SJSA1 (cell line): ENCODE data around the gene AMPH. TPM values are rescaled to one million over a fixed set of nuclear protein-coding genes. Genes with fewer than 3 reads are reported as not detected.

ENCODE experiments used
- DNase-seq, 2 experiments: peaks; one replicate each; pipeline ENCODE4 v3.0.0-alpha.2; 2015 to 2020; ENCODE audit warnings: low spot score in 2 of 2, low read depth in 1 of 2
- H3K27ac ChIP-seq: fragments of 250-450 bp; sonication (Bioruptor Pico); 2 replicates; pipeline ENCODE4 v1.5.1; 2020; ENCODE audit warnings: mild to moderate bottlenecking, moderate library complexity
- H3K27me3 ChIP-seq: fragments of 250-450 bp; sonication (Bioruptor Pico); replicated peaks from 2 replicates; pipeline ENCODE4 v1.5.1; 2020; ENCODE audit warnings: mild to moderate bottlenecking, moderate library complexity
- H3K36me3 ChIP-seq: fragments of 250-450 bp; sonication (Bioruptor Pico); 2 replicates; pipeline ENCODE4 v1.5.1; 2020; ENCODE audit warnings: mild to moderate bottlenecking
- H3K4me1 ChIP-seq: fragments of 250-450 bp; sonication (Bioruptor Pico); replicated peaks from 2 replicates; pipeline ENCODE4 v1.6.1; 2021; ENCODE audit warnings: mild to moderate bottlenecking
- H3K4me3 ChIP-seq: fragments of 250-450 bp; sonication (Bioruptor Pico); 2 replicates; pipeline ENCODE4 v1.5.1; 2020; ENCODE audit warnings: mild to moderate bottlenecking
- H3K9me3 ChIP-seq: fragments of 250-450 bp; sonication (Bioruptor Pico); replicated peaks from 2 replicates; pipeline ENCODE4 v1.5.1; 2020; ENCODE audit warnings: mild to moderate bottlenecking
- total RNA-seq: library from RNA; depleted of rRNA; stranded (reverse); fragments of >200 nt; shearing (Covaris generic); gene quantifications from 2 replicates; pipeline ENCODE4 v1.2.3, GENCODE V29; 2014

AMPH gene
- total RNA-seq, 1 experiment from 2014 or later: not detected

- Histone ChIP-seq H3K4me1 (no peaks in the 10 kb centered on the region), H3K9me3 (no peaks in the 10 kb centered on the region), H3K27me3 (no peaks in the 10 kb centered on the region; the same call in 1 of the 2 replicates), H3K27ac (no peak overlapping the region), H3K36me3 (no peaks in the 10 kb centered on the region), H3K4me3 (no peak overlapping the region)
- no peak for DNase-seq
Observed at GRCh38 chr7:38452681-38453108, 178.5 kb downstream of the AMPH start.

GRCh38 chr7:38451840-38452239, 179.3 kb downstream of the AMPH start:
- H3K27me3 ChIP-seq: no peaks in the 10 kb centered on the region
- H3K27ac ChIP-seq: no peak overlapping the region
- H3K4me1 ChIP-seq: no peaks in the 10 kb centered on the region
- H3K36me3 ChIP-seq: no peaks in the 10 kb centered on the region
- no peak overlapping the region for H3K4me3 ChIP-seq
- H3K9me3 ChIP-seq: no peaks in the 10 kb centered on the region
- no peak for DNase-seq

- Histone ChIP-seq H3K4me3 (no peak overlapping the region), H3K9me3 (no peaks in the 10 kb centered on the region), H3K27ac (no peak overlapping the region), H3K27me3 (no peaks in the 10 kb centered on the region), H3K4me1 (no peaks in the 10 kb centered on the region), H3K36me3 (no peaks in the 10 kb centered on the region)
- no peak for DNase-seq
Observed at GRCh38 chr7:38448584-38449234, 182.5 kb downstream of the AMPH start.

GRCh38 chr7:38448054-38448453, 183.1 kb downstream of the AMPH start:
- no peaks in the 10 kb centered on the region for H3K9me3 ChIP-seq
- H3K27me3 ChIP-seq: no peaks in the 10 kb centered on the region
- H3K4me3 ChIP-seq: no peak overlapping the region
- no peak overlapping the region for H3K27ac ChIP-seq
- H3K36me3 ChIP-seq: no peaks in the 10 kb centered on the region
- H3K4me1 ChIP-seq: no peaks in the 10 kb centered on the region
- DNase-seq: no peak

GRCh38 chr7:38438970-38439369, 192.2 kb downstream of the AMPH start:
- 0 out of 2 replicates have a peak, but pooled peaks cover 4% of the 10 kb centered on the region for H3K27me3 ChIP-seq
- DNase-seq: no peak
- no peaks in the 10 kb centered on the region for H3K36me3 ChIP-seq
- H3K4me3 ChIP-seq: no peak overlapping the region
- no peaks in the 10 kb centered on the region for H3K4me1 ChIP-seq
- H3K9me3 ChIP-seq: no peaks in the 10 kb centered on the region
- H3K27ac ChIP-seq: no peak overlapping the region

GRCh38 chr7:38432671-38433070, 198.5 kb downstream of the AMPH start:
- Histone ChIP-seq H3K4me1 (no peaks in the 10 kb centered on the region), H3K27me3 (0 out of 2 replicates have a peak, but pooled peaks cover 4% of the 10 kb centered on the region), H3K36me3 (no peaks in the 10 kb centered on the region), H3K27ac (no peak overlapping the region), H3K4me3 (no peak overlapping the region), H3K9me3 (no peaks in the 10 kb centered on the region)
- DNase-seq: no peak

GRCh38 chr7:38432080-38432479, 199.1 kb downstream of the AMPH start:
- no peaks in the 10 kb centered on the region for H3K9me3 ChIP-seq
- H3K27me3 ChIP-seq: 0 out of 2 replicates have a peak, but pooled peaks cover 4% of the 10 kb centered on the region
- no peaks in the 10 kb centered on the region for H3K36me3 ChIP-seq
- no peak overlapping the region for H3K4me3 ChIP-seq
- H3K27ac ChIP-seq: no peak overlapping the region
- H3K4me1 ChIP-seq: no peaks in the 10 kb centered on the region
- no peak for DNase-seq

- Histone ChIP-seq H3K9me3 (no peaks in the 10 kb centered on the region), H3K4me3 (no peak overlapping the region), H3K27ac (no peak overlapping the region), H3K27me3 (no peaks in the 10 kb centered on the region), H3K4me1 (no peaks in the 10 kb centered on the region), H3K36me3 (no peaks in the 10 kb centered on the region)
- no peak for DNase-seq
Observed at GRCh38 chr7:38429057-38429456, 202.1 kb downstream of the AMPH start.

GRCh38 chr7:38428041-38428440, 203.1 kb downstream of the AMPH start:
- no peak overlapping the region for H3K4me3 ChIP-seq
- no peaks in the 10 kb centered on the region for H3K27me3 ChIP-seq
- no peaks in the 10 kb centered on the region for H3K36me3 ChIP-seq
- DNase-seq: no peak
- H3K9me3 ChIP-seq: no peaks in the 10 kb centered on the region
- no peak overlapping the region for H3K27ac ChIP-seq
- no peaks in the 10 kb centered on the region for H3K4me1 ChIP-seq

GRCh38 chr7:38427279-38427955, 203.8 kb downstream of the AMPH start:
- Histone ChIP-seq H3K36me3 (no peaks in the 10 kb centered on the region), H3K4me3 (no peak overlapping the region), H3K27ac (no peak overlapping the region), H3K4me1 (no peaks in the 10 kb centered on the region), H3K27me3 (0 out of 2 replicates have a peak, but pooled peaks cover 3% of the 10 kb centered on the region), H3K9me3 (no peaks in the 10 kb centered on the region)
- no peak for DNase-seq

- Histone ChIP-seq H3K27me3 (0 out of 2 replicates have a peak, but pooled peaks cover 3% of the 10 kb centered on the region), H3K9me3 (no peaks in the 10 kb centered on the region), H3K27ac (no peak overlapping the region), H3K4me3 (no peak overlapping the region), H3K36me3 (no peaks in the 10 kb centered on the region), H3K4me1 (no peaks in the 10 kb centered on the region)
- DNase-seq: no peak
Observed at GRCh38 chr7:38425509-38425908, 205.7 kb downstream of the AMPH start.

- Histone ChIP-seq H3K27ac (no peak overlapping the region), H3K9me3 (no peaks in the 10 kb centered on the region), H3K27me3 (0 out of 2 replicates have a peak, but pooled peaks cover 3% of the 10 kb centered on the region), H3K4me1 (no peaks in the 10 kb centered on the region), H3K4me3 (no peak overlapping the region), H3K36me3 (no peaks in the 10 kb centered on the region)
- DNase-seq: no peak
Observed at GRCh38 chr7:38424750-38425463, 206.3 kb downstream of the AMPH start.

- no peak for DNase-seq
- Histone ChIP-seq H3K27me3 (0 out of 2 replicates have a peak, but pooled peaks cover 4% of the 10 kb centered on the region), H3K36me3 (no peaks in the 10 kb centered on the region), H3K27ac (no peak overlapping the region), H3K4me3 (no peak overlapping the region), H3K9me3 (no peaks in the 10 kb centered on the region), H3K4me1 (no peaks in the 10 kb centered on the region)
Observed at GRCh38 chr7:38413784-38414183, 217.4 kb downstream of the AMPH start.

GRCh38 chr7:38411404-38411803, 219.8 kb downstream of the AMPH start:
- no peak overlapping the region for H3K4me3 ChIP-seq
- H3K27ac ChIP-seq: no peak overlapping the region
- H3K36me3 ChIP-seq: no peaks in the 10 kb centered on the region
- H3K9me3 ChIP-seq: no peaks in the 10 kb centered on the region
- H3K4me1 ChIP-seq: no peaks in the 10 kb centered on the region
- 0 out of 2 replicates have a peak, but pooled peaks cover 3% of the 10 kb centered on the region for H3K27me3 ChIP-seq
- DNase-seq: no peak
